Heart right ventricle (tissue), 16 donors: Measurements from ENCODE around the gene LRRC55. TPM values are rescaled to one million over a fixed set of nuclear protein-coding genes. Genes with fewer than 3 reads are reported as not detected.

Experiments
- ATAC-seq, 8 donors: fragments of 200-7000 bp; cut with Tn5 transposase; one replicate each; pipeline ENCODE4 v1.9.1; 2020; ENCODE audit warnings: mild to moderate bottlenecking in 8 of 8, moderate library complexity in 8 of 8, moderate number of reproducible peaks in 1 of 8
- DNase-seq, 2 donors: peaks; one replicate each; pipeline ENCODE4 v3.0.0-alpha.2; 2020
- H3K27ac ChIP-seq, 10 donors: fragments of 200-600 bp; sonication (generic) in 2 of 10; one replicate each; pipeline versions ENCODE4 v1.5.0 to v1.8.0; 2020 to 2022; ENCODE audit warnings: mild to moderate bottlenecking in 3 of 10
- H3K27me3 ChIP-seq, 7 donors: fragments of 200-600 bp; one replicate each; pipeline ENCODE4 v1.8.0; 2021 to 2022; ENCODE audit warnings: mild to moderate bottlenecking in 2 of 7
- H3K36me3 ChIP-seq, 9 donors: fragments of 200-600 bp; sonication (generic) in 1 of 9; one replicate each; pipeline versions ENCODE4 v1.5.0 to v1.8.0; 2020 to 2022; ENCODE audit warnings: mild to moderate bottlenecking in 2 of 9
- H3K4me1 ChIP-seq, 9 donors: fragments of 200-600 bp; sonication (generic) in 1 of 9; one replicate each; pipeline versions ENCODE4 v1.5.0 to v1.8.0; 2020 to 2022; ENCODE audit warnings: mild to moderate bottlenecking in 4 of 9
- H3K4me3 ChIP-seq, 10 donors: fragments of 200-600 bp; sonication (generic) in 2 of 10; one replicate each; pipeline versions ENCODE4 v1.5.0 to v1.8.0; 2020 to 2022; ENCODE audit warnings: mild to moderate bottlenecking in 7 of 10, moderate library complexity in 2 of 10
- H3K9me3 ChIP-seq, 11 donors: fragments of 200-600 bp in 10 of 11; sonication (generic) in 2 of 11; one replicate each; pipeline versions ENCODE4 v1.5.0 to v1.8.0; 2013 to 2022; ENCODE audit warnings: mild to moderate bottlenecking in 2 of 11, control low read depth in 1 of 11, moderate library complexity in 1 of 11
- WGBS, 2 donors: extraction: QIAGEN DNeasy Blood & Tissue Kit; methylation state at CpG; one replicate each; pipeline ENCODE4 v1.1.7; 2013; ENCODE audit warnings: inconsistent platforms in 1 of 2; 5-methylcytosine and 5-hydroxymethylcytosine counted together
- intact Hi-C, 10 donors: fragments of 100-400 bp; cut with DNase I; formaldehyde crosslinking; loops; one replicate each; pipeline versions ENCODE4 v1.11.1 to v1.14.2; 2022
- polyA plus RNA-seq, 2 donors: library from polyadenylated mRNA; stranded (reverse); fragments of 200-250 nt; gene quantifications; one replicate each; pipeline ENCODE4 v1.2.3, GENCODE V29; 2013
- total RNA-seq, 10 donors: library from RNA; stranded (reverse); fragmentation: NEBNext Ultra II Directional in 3 of 10; extraction: Animal tissue kit (Norgen Biotek cat#: 25700) in 3 of 10; gene quantifications; one replicate each; pipeline versions ENCODE4 v1.2.1 to v1.2.4, GENCODE V29; 2021 to 2023
- TF ChIP-seq, protein P1 (sequence below), 9 donors: fragments of 200-600 bp; sonication (generic) in 2 of 9; IDR thresholded peaks; one replicate each; pipeline versions ENCODE4 v1.5.0 to v1.8.0; 2021 to 2022; ENCODE audit warnings: antibody characterized with exemption in 9 of 9, mild to moderate bottlenecking in 5 of 9, moderate library complexity in 1 of 9
- donor health status: Arrhythmogenic right ventricular cardiomyopathy.
- donor health status: ischemic (EF 13 %, LVEDD 7.1; RV severe dilation, severe dysfunction).
- donor health status: healthy with polysubstance abuse.
- donor health status: DM: no; HTN: yes; CAD: no.
- donor health status: DM: no; HTN: no; CAD: no.
- donor health status: ischemic (EF 25% LVEDD 6.9; RV normal size, moderate dysfunction).
- donor health status: ischemic (EF 25% LVEDD 5.7; RV mildly dilated, moderate dysfunction).
- donor health status: healthy.
- donor health status: DM: yes; HTN: yes; CAD: no.
- donor health status: Ischemic cardiomyopathy.
- donor health status: ischemic (EF 35%, LVEDD 5.7; RV mildly dilated, moderate dysfunction).
- donor health status: nonischemic (EF 11% LVEDD 7.7; RV severe dilation, severe dysfunction).
- donor health status: DM: yes; HTN: yes; CAD: no.
- donor health status: PGD.
- donor health status: ischemic (EF 29% LVEDD 5.4; RV normal size, mild dysfunction).
- donor health status: nonischemic (EF 23%, LVEDD 6.1; RV moderate dilation, normal function).

Gene LRRC55
- total and polyA plus RNA-seq, 12 donors: 0.04 to 0.53 (median 0.20) TPM; not detected in 1

DNA sequence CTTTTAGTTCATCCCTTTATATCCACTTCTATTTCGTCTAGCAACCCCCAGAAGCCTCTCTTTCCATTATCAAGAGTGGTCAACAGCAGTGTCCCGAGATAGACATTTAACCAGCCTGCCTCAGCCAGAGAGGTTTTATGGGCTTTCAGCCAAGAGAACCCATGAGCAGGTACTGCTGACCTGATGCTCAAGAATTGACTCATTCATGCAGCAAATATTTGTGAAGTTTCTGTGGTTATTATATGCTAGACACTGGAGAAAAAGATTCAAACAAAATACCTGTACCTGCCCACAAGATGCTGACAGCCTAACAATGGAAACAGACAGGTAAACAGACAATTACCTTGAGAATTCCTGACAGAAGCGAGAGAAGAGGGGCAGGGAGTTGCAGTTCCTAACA is 9.7 kb upstream of the LRRC55 start:
- no peak for DNase-seq
- no peak overlapping the region for H3K4me3 ChIP-seq
- no peaks in the 10 kb centered on the region for H3K4me1 ChIP-seq
- no peak for ATAC-seq
- intact Hi-C loops: no loop called here
- TF ChIP-seq, protein P1, sequence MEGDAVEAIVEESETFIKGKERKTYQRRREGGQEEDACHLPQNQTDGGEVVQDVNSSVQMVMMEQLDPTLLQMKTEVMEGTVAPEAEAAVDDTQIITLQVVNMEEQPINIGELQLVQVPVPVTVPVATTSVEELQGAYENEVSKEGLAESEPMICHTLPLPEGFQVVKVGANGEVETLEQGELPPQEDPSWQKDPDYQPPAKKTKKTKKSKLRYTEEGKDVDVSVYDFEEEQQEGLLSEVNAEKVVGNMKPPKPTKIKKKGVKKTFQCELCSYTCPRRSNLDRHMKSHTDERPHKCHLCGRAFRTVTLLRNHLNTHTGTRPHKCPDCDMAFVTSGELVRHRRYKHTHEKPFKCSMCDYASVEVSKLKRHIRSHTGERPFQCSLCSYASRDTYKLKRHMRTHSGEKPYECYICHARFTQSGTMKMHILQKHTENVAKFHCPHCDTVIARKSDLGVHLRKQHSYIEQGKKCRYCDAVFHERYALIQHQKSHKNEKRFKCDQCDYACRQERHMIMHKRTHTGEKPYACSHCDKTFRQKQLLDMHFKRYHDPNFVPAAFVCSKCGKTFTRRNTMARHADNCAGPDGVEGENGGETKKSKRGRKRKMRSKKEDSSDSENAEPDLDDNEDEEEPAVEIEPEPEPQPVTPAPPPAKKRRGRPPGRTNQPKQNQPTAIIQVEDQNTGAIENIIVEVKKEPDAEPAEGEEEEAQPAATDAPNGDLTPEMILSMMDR (IDR thresholded peaks at IDR 0.05): no peak
- H3K9me3 ChIP-seq: peaks cover 0 to 5% (median 0%) of the 10 kb centered on the region in 11 donors
- no peaks in the 10 kb centered on the region for H3K36me3 ChIP-seq
- no peaks in the 10 kb centered on the region for H3K27me3 ChIP-seq
- WGBS, 2 donors: 72 to 73% methylated on average over 3 of the region's 3 CpGs
- H3K27ac ChIP-seq: no peak overlapping the region

DNA sequence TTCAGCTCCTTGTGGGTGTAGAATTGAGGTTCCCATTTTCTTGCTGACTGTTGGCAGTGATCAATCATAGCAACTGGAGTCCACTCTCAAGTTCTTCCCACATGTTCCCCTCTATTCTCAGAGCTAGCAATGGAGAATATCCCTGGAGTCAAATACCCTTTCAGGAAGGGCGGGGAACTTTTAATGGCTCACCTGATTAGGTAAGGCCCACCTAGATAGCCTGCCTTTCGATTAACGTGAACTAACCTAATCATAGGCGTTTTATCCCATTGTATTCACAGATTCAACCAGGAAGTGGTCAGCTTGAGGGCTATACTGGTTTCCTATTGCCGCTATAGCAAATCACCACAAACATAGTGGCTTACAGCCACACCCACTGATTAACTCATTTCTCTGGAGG is 7.1 kb upstream of the LRRC55 start:
- TF ChIP-seq, protein P1 (IDR thresholded peaks at IDR 0.05): no peak
- WGBS, 2 donors: 83 to 90% methylated on average over 5 of the region's 5 CpGs
- no peak overlapping the region for H3K27ac ChIP-seq
- peaks cover 0 to 17% (median 0%) of the 10 kb centered on the region in 7 donors for H3K27me3 ChIP-seq
- H3K36me3 ChIP-seq: no peaks in the 10 kb centered on the region
- no peak overlapping the region for H3K4me3 ChIP-seq
- DNase-seq (no peak), ATAC-seq (no peak)
- intact Hi-C loops: no loop called here
- no peaks in the 10 kb centered on the region for H3K4me1 ChIP-seq
- peaks cover 0 to 2% (median 0%) of the 10 kb centered on the region in 11 donors for H3K9me3 ChIP-seq

DNA sequence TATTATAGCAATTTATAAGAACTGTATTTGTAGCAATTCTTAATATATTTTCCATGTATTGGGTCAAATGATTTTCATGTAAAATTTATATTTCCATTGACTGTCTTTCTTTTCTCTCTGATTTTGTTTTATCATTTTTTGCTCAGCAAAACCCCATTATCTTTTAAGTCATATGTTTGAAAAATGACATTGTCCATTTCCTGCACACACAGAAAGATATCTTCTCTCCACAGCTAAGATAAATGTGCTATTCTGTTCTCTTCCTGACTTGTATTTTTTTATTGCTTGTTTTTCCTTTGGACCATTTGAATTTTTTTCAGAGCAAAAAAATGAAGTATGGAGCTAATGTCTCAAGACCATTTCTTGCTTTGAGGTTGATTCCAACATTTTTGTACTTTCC is 6.3 kb upstream of the LRRC55 start:
- Histone ChIP-seq H3K9me3 (no peaks in the 10 kb centered on the region), H3K4me3 (no peak overlapping the region), H3K4me1 (no peaks in the 10 kb centered on the region)

DNA sequence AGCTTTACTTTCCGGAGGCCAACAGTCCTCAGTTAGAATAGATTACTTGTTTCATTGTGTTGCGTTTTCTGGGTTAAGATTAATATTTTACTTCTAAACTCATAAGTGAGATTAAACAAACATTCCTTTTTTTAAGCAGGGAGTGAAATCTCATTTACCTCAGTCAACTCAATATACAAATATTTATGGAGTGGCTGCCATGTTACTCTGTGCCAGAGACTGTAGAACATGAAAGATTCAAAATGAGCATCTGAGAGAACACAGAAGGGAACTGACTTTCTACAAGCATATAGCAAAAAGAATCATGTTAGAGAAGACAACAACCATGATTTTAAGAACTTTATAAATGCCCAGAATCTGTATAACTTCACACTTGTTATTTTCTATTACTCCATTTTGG is 3.4 kb upstream of the LRRC55 start:
- TF ChIP-seq, protein P1 (IDR thresholded peaks at IDR 0.05): no peak
- ATAC-seq: no peak
- WGBS, 2 donors: 50 to 65% methylated on average over 2 of the region's 2 CpGs
- Histone ChIP-seq H3K36me3 (no peaks in the 10 kb centered on the region), H3K27ac (no peak overlapping the region), H3K27me3 (peaks cover 0 to 40% (median 14%) of the 10 kb centered on the region in 7 donors), H3K4me1 (peaks cover 0 to 20% (median 6%) of the 10 kb centered on the region in 9 donors), H3K9me3 (no peaks in the 10 kb centered on the region), H3K4me3 (no peak overlapping the region)
- no peak for DNase-seq
- intact Hi-C loops: no loop called here

More for the DNA sequence above, 6.3 kb upstream of the LRRC55 start:
- ATAC-seq: no peak
- TF ChIP-seq, protein P1 (IDR thresholded peaks at IDR 0.05): no peak
- Histone ChIP-seq H3K36me3 (no peaks in the 10 kb centered on the region), H3K27ac (no peak overlapping the region), H3K27me3 (peaks cover 0 to 25% (median 7%) of the 10 kb centered on the region in 7 donors)
- no peak for DNase-seq
- intact Hi-C loops: no loop called here
